HEK293T (cell line): ENCODE results near the gene OR52B2.
"Not testable (repeated sequence)": the region's sequence is repeated elsewhere in the genome, so short reads cannot be mapped to it uniquely, and the experiment has no call there.

Experiments used
- CTCF ChIA-PET: fragments of 350-600 bp; formaldehyde crosslinking; extraction: SDS; loops from one replicate; lab custom pipeline; 2021; ENCODE audit warnings: antibody characterized with exemption, inconsistent platforms; lab: Yijun Ruan, JAX
- POLR2A ChIA-PET: fragments of 350-600 bp; formaldehyde crosslinking; extraction: SDS; loops from one replicate; lab custom pipeline; 2020; ENCODE audit warnings: antibody characterized with exemption, inconsistent platforms; lab: Yijun Ruan, JAX
- DNase-seq: peaks from one replicate; pipeline ENCODE4 v3.0.0; 2012; ENCODE audit warnings: mixed read lengths; ENCODE audit errors: extremely low spot score
- ARNT ChIP-seq: fragments of 450-650 bp; IDR thresholded peaks from 2 replicates; pipeline ENCODE4 v1.6.1; 2017; ENCODE audit warnings: mild to moderate bottlenecking
- BHLHE40 ChIP-seq: fragments of 450-650 bp; IDR thresholded peaks from 2 replicates; pipeline ENCODE4 v1.6.1; 2016; ENCODE audit warnings: mild to moderate bottlenecking, moderate library complexity, borderline replicate concordance
- CTBP1 ChIP-seq: fragments of 450-650 bp; IDR thresholded peaks from 2 replicates; pipeline ENCODE4 v1.6.1; 2016; ENCODE audit warnings: borderline replicate concordance
- ELF4 ChIP-seq: fragments of 450-650 bp; IDR thresholded peaks from 2 replicates; pipeline ENCODE4 v1.6.1; 2017; ENCODE audit warnings: antibody characterized with exemption
- FOXA1 ChIP-seq: fragments of 450-650 bp; IDR thresholded peaks from 2 replicates; pipeline ENCODE4 v1.6.1; 2016; ENCODE audit warnings: mild to moderate bottlenecking
- FOXK2 ChIP-seq: fragments of 450-650 bp; IDR thresholded peaks from 2 replicates; pipeline ENCODE4 v1.6.1; 2016; ENCODE audit warnings: mild to moderate bottlenecking
- FOXM1 ChIP-seq: fragments of 450-650 bp; IDR thresholded peaks from 2 replicates; pipeline ENCODE4 v1.6.1; 2017; ENCODE audit warnings: mild to moderate bottlenecking, borderline replicate concordance
- HDGF ChIP-seq: fragments of 450-650 bp; IDR thresholded peaks from 2 replicates; pipeline ENCODE4 v1.6.1; 2017; ENCODE audit warnings: antibody characterized with exemption, borderline replicate concordance
- L3MBTL2 ChIP-seq: fragments of 450-650 bp; conservative IDR thresholded peaks from 2 replicates; pipeline ENCODE4 v1.6.1; 2016; ENCODE audit warnings: mild to moderate bottlenecking
- LEF1 ChIP-seq: fragments of 450-650 bp; IDR thresholded peaks from 2 replicates; pipeline ENCODE4 v1.6.1; 2017; ENCODE audit warnings: mild to moderate bottlenecking, borderline replicate concordance
- NFRKB ChIP-seq: fragments of 450-650 bp; IDR thresholded peaks from 2 replicates; pipeline ENCODE4 v1.6.1; 2016; ENCODE audit warnings: mild to moderate bottlenecking, moderate library complexity
- SP1 ChIP-seq: fragments of 450-650 bp; IDR thresholded peaks from 2 replicates; pipeline ENCODE4 v1.6.1; 2017
- SUZ12 ChIP-seq: fragments of 450-650 bp; IDR thresholded peaks from 2 replicates; pipeline ENCODE4 v1.6.1; 2016; ENCODE audit warnings: mild to moderate bottlenecking
- TARDBP ChIP-seq: fragments of 450-650 bp; IDR thresholded peaks from 2 replicates; pipeline ENCODE4 v1.6.1; 2016
- ZNF384 ChIP-seq: fragments of 450-650 bp; IDR thresholded peaks from 2 replicates; pipeline ENCODE4 v1.6.1; 2016
- TF ChIP-seq, protein P1 (sequence below): fragments of 450-650 bp; IDR thresholded peaks from 2 replicates; pipeline ENCODE4 v1.6.1; 2016

The OR52B2 gene

DNA sequence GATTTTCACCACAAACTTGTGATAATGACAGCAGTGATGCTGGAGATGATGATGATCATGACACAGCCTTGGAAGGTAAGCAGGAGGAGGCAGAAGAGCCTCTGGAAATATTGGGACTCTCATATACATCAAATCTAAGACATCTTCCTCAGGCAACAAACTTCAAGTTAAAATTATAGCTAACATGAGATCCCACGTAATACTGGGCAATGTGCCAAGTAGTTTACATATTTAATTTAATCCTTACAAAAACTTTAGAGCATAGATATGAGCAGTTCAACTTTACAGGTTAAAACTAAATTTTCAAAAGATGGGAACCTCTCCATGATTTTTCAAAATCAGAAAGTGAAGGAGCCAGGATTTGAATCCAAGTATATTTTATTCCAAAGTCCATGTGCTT lies 19.0 kb downstream of the OR52B2 start:
- CTCF ChIA-PET = no interaction called here
- POLR2A ChIA-PET = no interaction called here
- no peak for DNase-seq
- TF ChIP-seq SUZ12 (no peak), HDGF (no peak), ELF4 (no peak), NFRKB (no peak), SP1 (no peak), FOXK2 (no peak), FOXM1 (no peak)

DNA sequence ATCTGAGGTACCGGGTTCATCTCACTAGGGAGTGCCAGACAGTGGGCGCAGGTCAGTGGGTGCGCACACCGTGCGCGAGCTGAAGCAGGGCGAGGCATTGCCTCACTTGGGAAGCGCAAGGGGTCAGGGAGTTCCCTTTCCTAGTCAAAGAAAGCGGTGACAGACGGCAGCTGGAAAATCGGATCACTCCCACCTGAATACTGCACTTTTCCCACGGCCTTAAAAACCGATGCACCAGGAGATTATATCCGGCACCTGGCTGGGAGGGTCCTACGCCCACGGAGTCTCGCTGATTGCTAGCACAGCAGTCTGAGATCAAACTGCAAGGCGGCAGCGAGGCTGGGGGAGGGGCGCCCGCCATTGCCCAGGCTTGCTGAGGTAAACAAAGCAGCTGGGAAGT lies 26.4 kb downstream of the OR52B2 start:
- POLR2A ChIA-PET = not testable (repeated sequence)

DNA sequence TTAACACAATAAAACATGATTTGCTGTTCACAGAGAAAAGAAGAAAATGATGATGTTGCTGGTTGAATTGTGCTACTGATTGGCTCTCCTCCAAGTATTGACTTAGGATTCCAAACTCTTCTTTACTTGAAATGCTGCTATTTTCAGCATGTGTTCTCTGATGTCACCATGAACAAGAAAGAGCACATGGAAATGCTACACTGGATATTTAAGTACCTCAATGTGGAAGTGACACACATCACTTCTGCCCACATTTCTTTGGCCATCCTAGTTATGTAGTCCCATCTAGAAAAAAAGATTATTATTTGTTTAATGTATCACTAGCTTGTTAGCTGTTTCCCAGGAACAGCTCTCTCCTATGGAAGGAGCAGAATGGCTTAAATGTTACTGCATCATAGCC lies 27.2 kb downstream of the OR52B2 start:
- no peak for DNase-seq
- ChIA-PET POLR2A (no interaction called here), CTCF (no interaction called here)
- TF ChIP-seq, protein P1, sequence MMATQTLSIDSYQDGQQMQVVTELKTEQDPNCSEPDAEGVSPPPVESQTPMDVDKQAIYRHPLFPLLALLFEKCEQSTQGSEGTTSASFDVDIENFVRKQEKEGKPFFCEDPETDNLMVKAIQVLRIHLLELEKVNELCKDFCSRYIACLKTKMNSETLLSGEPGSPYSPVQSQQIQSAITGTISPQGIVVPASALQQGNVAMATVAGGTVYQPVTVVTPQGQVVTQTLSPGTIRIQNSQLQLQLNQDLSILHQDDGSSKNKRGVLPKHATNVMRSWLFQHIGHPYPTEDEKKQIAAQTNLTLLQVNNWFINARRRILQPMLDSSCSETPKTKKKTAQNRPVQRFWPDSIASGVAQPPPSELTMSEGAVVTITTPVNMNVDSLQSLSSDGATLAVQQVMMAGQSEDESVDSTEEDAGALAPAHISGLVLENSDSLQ = no peak
- no peak for TF ChIP-seq CTBP1
- no peak for TF ChIP-seq SP1

More for the DNA sequence above, 26.4 kb downstream of the OR52B2 start:
- DNase-seq, CTCF ChIA-PET: not testable (repeated sequence)

DNA sequence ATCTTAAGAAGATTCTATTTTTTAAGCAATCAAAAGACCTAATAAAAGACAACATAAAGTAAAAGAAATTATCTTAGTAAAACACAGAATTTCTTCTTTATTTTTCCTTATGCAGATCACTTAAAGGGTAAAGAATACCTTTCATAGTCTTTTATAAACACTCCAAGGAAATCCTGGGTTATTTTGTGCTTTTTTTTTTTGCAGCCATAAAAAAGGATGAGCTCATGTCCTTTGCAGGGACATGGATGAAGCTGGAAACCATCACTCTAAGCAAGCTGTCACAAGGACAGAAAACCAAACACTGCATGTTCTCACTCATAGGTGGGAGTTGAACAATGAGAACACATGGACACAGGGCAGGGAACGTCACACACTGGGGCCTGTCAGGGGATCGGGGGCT lies 34.2 kb downstream of the OR52B2 start:
- CTCF ChIA-PET = interaction anchor here (1.4 kb wide), 1 partner anchor 227 kb away, joined by 4 read pairs; no protein-coding TSS in a partner anchor

DNA sequence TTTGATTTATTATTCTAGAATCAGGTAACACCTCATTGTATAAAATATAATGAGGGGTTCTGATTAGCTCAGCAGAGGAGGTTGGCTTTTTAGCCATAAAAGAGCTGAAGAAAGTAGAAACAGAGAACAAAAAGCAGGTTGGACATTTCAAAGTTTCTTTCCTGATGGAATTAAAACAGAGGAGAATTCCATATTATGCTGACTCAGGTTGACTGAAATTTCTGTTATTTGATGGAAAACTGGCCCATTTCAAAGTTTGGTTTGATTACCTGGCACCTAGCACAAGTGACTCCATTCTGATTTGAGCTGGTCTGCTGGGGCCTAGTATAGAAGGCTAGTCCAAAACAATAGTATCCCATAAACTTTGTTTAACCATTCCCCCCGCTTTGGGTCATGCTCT lies 37.7 kb downstream of the OR52B2 start:
- no peak for DNase-seq
- ChIA-PET POLR2A (no interaction called here), CTCF (no interaction called here)
- TF ChIP-seq BHLHE40 = no peak
- TF ChIP-seq ELF4 = no peak
- no peak for TF ChIP-seq NFRKB
- no peak for TF ChIP-seq TARDBP
- TF ChIP-seq SP1 = no peak
- no peak for TF ChIP-seq HDGF
- TF ChIP-seq ARNT = no peak

More for the DNA sequence above, 34.2 kb downstream of the OR52B2 start:
- POLR2A ChIA-PET, DNase-seq: not testable (repeated sequence)

DNA sequence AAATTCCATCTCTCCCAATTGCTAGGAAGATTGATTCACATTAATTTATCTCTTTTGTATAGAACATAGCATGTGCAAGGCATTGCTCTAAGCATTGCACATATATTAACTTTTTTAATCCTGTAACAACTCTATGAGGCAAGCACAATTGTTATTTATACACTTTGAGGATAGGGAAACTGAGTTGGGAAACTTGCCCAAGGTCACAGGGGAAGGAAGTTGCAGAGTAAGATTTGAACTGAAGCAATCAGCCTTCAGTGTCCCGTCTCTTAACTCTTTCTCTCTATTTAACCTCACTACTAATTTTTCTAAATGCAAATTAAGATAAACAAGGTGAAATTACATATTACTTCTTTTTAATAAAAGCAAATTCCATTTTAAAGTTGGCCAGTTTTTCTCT lies 40.5 kb downstream of the OR52B2 start:
- no peak for DNase-seq

GRCh38 chr11:6129011-6129410 lies 41.1 kb downstream of the OR52B2 start:
- no peak for DNase-seq
- ChIA-PET POLR2A (no interaction called here), CTCF (no interaction called here)
- no peak for TF ChIP-seq SUZ12
- no peak for TF ChIP-seq L3MBTL2
- no peak for TF ChIP-seq HDGF
- no peak for TF ChIP-seq FOXK2
- no peak for TF ChIP-seq ARNT
- TF ChIP-seq BHLHE40 = no peak

More for the DNA sequence above, 40.5 kb downstream of the OR52B2 start:
- CTCF ChIA-PET = no interaction called here
- POLR2A ChIA-PET = no interaction called here
- TF ChIP-seq SP1 = no peak
- TF ChIP-seq ZNF384 = no peak
- TF ChIP-seq FOXK2 = no peak

- ChIA-PET POLR2A (no interaction called here), CTCF (interaction anchor here (1.0 kb wide), 1 partner anchor 235 kb away, joined by 3 read pairs; no protein-coding TSS in a partner anchor)
- TF ChIP-seq SUZ12 (no peak), CTBP1 (no peak), ELF4 (no peak), TARDBP (no peak), FOXK2 (no peak), FOXA1 (no peak), FOXM1 (no peak), ARNT (no peak), BHLHE40 (no peak), SP1 (no peak), ZNF384 (no peak), LEF1 (no peak), L3MBTL2 (no peak), HDGF (no peak), NFRKB (no peak)
- TF ChIP-seq, protein P1 = no peak
- DNase-seq = no peak
Observed at GRCh38 chr11:6127881-6128280, 42.2 kb downstream of the OR52B2 start.

DNA sequence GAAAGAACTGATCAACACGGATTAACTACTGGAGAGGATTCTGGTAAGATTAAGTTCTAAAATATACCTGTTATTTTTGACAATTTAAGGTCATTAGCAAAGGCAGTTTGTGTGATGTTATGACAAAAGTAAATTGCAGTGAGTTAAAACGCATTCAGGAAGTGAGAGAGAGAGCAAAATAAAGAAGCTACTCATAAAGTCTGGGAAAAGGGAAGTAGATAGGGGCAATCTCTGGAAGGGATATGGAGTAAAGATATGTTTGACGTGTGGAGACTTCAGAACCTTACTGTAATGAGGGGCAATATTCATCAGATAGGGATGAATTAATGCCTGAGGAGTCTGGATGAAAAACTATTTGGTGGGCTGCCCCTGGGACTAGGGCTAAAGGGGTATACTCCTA lies 45.9 kb downstream of the OR52B2 start:
- POLR2A ChIA-PET = no interaction called here
- TF ChIP-seq ELF4 = no peak
- no peak for TF ChIP-seq FOXK2
- no peak for TF ChIP-seq SP1
- TF ChIP-seq CTBP1 = no peak
- TF ChIP-seq ARNT = no peak
- TF ChIP-seq SUZ12 = no peak
- DNase-seq = no peak
- CTCF ChIA-PET = interaction anchor here (0.6 kb wide), 1 partner anchor 132 kb away, joined by 3 read pairs; no protein-coding TSS in a partner anchor
